SJSA1 (cell line): ENCODE measurements around the gene TMEM203. TPM values are rescaled to one million over a fixed set of nuclear protein-coding genes. Genes with fewer than 3 reads are reported as not detected.

Experiments used
- DNase-seq, 2 experiments: peaks; one replicate each; pipeline ENCODE4 v3.0.0-alpha.2; 2015 to 2020; ENCODE audit warnings: low spot score in 2 of 2, low read depth in 1 of 2
- H3K27ac ChIP-seq: fragments of 250-450 bp; sonication (Bioruptor Pico); 2 replicates; pipeline ENCODE4 v1.5.1; 2020; ENCODE audit warnings: mild to moderate bottlenecking, moderate library complexity
- H3K27me3 ChIP-seq: fragments of 250-450 bp; sonication (Bioruptor Pico); replicated peaks from 2 replicates; pipeline ENCODE4 v1.5.1; 2020; ENCODE audit warnings: mild to moderate bottlenecking, moderate library complexity
- H3K36me3 ChIP-seq: fragments of 250-450 bp; sonication (Bioruptor Pico); 2 replicates; pipeline ENCODE4 v1.5.1; 2020; ENCODE audit warnings: mild to moderate bottlenecking
- H3K4me1 ChIP-seq: fragments of 250-450 bp; sonication (Bioruptor Pico); replicated peaks from 2 replicates; pipeline ENCODE4 v1.6.1; 2021; ENCODE audit warnings: mild to moderate bottlenecking
- H3K4me3 ChIP-seq: fragments of 250-450 bp; sonication (Bioruptor Pico); 2 replicates; pipeline ENCODE4 v1.5.1; 2020; ENCODE audit warnings: mild to moderate bottlenecking
- H3K9me3 ChIP-seq: fragments of 250-450 bp; sonication (Bioruptor Pico); replicated peaks from 2 replicates; pipeline ENCODE4 v1.5.1; 2020; ENCODE audit warnings: mild to moderate bottlenecking
- total RNA-seq: library from RNA; depleted of rRNA; stranded (reverse); fragments of >200 nt; shearing (Covaris generic); gene quantifications from 2 replicates; pipeline ENCODE4 v1.2.3, GENCODE V29; 2014

The TMEM203 gene
- total RNA-seq, 1 experiment from 2014 or later = 44.5 TPM

DNA sequence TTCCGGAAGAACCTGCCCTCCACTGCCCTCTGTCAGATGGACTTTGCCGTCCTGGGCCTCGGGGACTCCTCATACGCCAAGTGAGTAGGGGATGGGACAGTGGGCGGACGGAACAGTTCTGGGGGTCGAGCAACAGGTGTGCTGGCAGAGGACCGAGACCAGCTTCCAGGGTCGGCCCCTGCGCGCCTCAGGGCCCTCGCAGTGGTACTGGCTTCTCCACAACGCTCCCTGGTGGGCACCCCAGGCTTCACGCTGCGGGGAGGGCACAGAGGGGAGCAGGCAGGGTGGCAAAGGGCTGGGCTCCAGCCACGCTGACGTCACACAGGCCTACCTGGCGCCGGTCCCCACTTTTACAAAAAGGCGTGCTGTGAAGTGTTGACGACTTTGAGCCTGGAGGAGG lies 7.1 kb upstream of the TMEM203 start:
- DNase-seq = no peak

DNA sequence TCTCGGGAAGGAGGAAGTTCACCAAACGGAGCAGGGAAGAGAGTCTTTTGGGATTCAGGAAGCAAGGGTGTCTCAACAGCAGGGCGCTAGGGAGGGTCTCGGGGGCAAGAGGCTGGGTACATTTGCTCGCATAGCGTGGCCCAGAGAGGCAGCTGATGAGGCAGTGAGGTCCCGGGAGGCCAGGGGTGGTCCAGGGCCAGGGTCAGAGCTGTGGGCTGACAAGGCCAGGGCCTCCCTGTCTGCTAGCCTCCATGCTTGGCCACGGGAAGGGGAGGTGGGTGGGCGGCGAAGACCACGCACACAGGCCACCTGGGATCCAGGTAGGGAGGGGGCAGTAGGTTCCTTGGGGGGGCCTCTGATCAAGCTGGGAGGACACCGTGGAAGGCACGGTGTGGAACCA lies 6.1 kb upstream of the TMEM203 start:
- Histone ChIP-seq H3K27me3 (no peaks in the 10 kb centered on the region), H3K27ac (no peak overlapping the region), H3K9me3 (no peaks in the 10 kb centered on the region), H3K4me1 (peaks cover 4% of the 10 kb centered on the region), H3K36me3 (peaks cover 61% of the 10 kb centered on the region), H3K4me3 (no peak overlapping the region)
- DNase-seq = no peak

More for the DNA sequence above, 7.1 kb upstream of the TMEM203 start:
- H3K27me3 ChIP-seq = no peaks in the 10 kb centered on the region
- no peaks in the 10 kb centered on the region for H3K4me1 ChIP-seq
- H3K27ac ChIP-seq = no peak overlapping the region
- no peaks in the 10 kb centered on the region for H3K9me3 ChIP-seq
- no peak overlapping the region for H3K4me3 ChIP-seq
- H3K36me3 ChIP-seq = peaks cover 55% of the 10 kb centered on the region

DNA sequence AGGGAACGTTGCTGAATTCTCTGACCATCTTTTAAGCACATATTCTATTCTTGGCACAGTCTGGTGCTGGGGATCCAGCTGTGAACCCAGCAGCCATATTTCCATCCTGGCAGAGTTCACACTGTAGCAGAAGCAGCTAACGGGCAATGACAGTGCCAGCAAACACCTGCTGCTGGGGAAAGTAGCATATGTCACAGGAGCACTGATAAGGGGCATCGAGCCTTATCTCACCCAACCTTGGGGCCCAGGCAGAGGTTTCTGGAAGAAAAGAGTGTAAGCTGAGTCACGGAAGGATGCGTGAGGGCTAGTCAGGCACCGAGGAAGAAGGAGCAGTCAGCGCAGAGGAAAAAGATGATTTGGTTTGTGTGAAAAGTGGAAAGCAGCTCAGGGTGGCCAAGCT lies 1.2 kb upstream of the TMEM203 start:
- H3K27me3 ChIP-seq = no peaks in the 10 kb centered on the region
- no peak overlapping the region for H3K27ac ChIP-seq
- peaks cover 43% of the 10 kb centered on the region for H3K36me3 ChIP-seq
- DNase-seq = no peak
- peak overlapping the region; percentile 88 for H3K4me3 ChIP-seq
- H3K4me1 ChIP-seq = peaks cover 19% of the 10 kb centered on the region
- H3K9me3 ChIP-seq = no peaks in the 10 kb centered on the region

DNA sequence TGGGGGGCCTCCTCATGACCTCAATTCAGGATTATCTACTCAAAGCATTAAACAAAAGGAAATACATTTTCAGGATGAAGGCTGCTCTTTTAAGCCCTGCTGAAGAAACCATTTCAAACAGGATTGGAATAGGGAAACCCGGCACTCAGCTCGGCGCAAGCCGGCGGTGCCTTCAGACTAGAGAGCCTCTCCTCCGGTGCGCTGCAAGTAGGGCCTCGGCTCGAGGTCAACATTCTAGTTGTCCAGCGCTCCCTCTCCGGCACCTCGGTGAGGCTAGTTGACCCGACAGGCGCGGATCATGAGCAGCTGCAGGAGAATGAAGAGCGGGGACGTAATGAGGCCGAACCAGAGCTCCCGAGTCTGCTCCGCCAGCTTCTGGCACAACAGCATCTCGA lies 720 bp downstream of the TMEM203 start:
- Histone ChIP-seq H3K4me3 (peak overlapping the region; percentile 88), H3K4me1 (peaks cover 20% of the 10 kb centered on the region), H3K9me3 (no peaks in the 10 kb centered on the region), H3K27ac (no peak overlapping the region), H3K36me3 (peaks cover 40% of the 10 kb centered on the region), H3K27me3 (no peaks in the 10 kb centered on the region)
- DNase-seq = no peak

DNA sequence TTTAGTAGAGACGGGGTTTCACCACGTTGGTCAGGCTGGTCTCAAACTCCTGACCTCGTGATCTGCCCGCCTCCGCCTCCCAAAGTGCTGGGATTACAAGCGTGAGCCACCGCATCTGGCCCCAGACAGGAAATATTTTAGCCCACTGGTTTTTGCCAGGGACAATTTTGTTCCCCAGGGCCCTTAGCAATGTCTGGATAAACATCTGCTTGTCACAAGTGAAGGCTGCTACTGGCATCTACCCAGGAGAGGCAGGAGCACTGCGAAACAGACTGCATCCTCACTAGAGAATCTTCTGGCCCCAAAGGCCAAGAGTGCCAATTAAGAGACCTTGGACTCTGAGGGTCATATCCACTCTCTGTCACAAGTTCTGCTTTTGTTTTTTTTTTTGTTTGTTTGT lies 2.5 kb downstream of the TMEM203 start:
- Histone ChIP-seq H3K36me3 (peaks cover 30% of the 10 kb centered on the region), H3K4me1 (peaks cover 27% of the 10 kb centered on the region), H3K4me3 (no peak overlapping the region), H3K27me3 (no peaks in the 10 kb centered on the region), H3K9me3 (no peaks in the 10 kb centered on the region), H3K27ac (no peak overlapping the region)
- DNase-seq = no peak

DNA sequence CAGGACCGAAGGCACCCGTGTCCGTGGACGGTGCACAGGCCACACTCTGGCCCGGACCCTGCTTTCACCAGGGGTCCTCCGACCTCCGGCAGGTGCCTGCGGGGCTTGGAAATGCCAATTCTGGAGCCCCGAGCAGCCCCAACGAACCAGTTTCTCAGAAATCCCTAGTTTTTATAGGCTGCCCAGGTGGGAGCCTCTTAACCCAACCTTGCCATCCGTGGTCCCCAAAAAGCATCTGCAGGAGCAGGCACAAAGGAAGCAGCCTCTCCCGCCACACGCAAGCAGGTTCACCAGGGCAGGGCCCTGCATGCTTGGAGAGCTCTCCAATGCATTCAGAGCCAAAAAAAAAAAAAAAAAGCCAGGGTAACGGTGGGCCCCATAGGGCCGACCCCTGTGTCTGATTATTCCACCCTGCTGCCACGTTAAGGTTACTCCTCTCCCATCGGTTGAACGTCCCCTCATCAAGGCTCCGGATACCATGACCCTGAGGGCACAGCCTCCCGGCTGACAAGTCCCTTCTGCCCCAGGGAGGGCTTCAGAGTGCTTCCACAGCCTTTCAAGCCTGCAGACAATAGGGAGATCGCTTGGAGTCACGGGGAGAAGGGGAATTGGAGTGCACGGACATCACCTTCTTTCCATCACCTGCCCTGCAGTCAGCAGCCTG lies 4.1 kb downstream of the TMEM203 start:
- no peak overlapping the region for H3K27ac ChIP-seq

DNA sequence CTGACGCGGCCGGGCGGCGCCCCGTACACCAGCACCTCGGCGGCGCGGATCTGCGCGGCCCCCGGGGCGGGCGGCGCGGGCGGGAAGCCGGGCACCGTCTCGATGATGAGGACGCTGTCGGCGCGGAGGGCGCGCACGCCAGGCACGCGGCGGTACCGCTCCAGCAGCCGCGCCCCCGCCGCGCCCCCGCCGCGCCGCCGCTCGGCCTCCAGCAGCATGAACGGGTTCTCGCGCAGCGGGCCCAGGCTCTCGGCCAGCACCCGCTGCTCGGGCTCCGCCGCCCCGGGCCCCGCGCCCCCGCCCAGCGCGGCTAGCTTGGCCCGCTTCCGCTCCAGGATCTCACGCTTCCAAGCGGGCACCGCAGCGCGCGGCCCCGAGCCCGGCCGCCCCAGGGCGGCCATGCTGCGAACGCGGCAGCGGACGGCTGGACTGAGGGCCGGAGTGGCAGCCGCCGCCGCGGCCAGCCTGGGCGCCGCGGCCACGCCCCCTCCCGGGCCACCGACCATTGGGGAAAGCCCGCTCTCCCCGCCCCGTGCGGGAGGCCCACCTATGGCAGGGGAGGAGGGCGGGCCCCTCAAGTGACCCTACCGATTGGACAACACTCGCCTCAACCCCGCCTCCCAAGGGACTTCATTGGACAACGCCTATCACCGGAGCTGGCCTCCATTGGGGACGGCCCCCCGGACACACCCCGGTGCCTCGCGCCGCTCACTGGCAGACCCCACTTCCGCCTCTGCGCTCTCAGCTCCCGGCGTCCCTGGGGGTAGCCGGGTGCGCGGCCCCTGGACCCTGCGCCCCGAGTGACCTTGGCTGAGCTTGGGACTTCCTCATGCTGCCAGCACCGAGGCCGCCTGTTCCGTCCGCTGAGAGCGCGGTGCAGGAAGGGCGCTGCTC lies 4.9 kb downstream of the TMEM203 start, which contains the start of gene TPRN:
Gene TPRN (minus strand): TSS at position 431 of the 894 bp plus-strand sequence. CDS start 30 bp downstream, at position 401.
- Histone ChIP-seq H3K27me3 (no peaks in the 10 kb centered on the region), H3K36me3 (peaks cover 14% of the 10 kb centered on the region; the same call in 1 of the 2 replicates), H3K4me3 (peak within 1 kb of the TSS; percentile 77), H3K4me1 (peaks cover 19% of the 10 kb centered on the region), H3K9me3 (no peaks in the 10 kb centered on the region), H3K27ac (no peak within 1 kb of the TSS)
- peak; percentile 98 to 99 for DNase-seq

More for the DNA sequence above, 4.1 kb downstream of the TMEM203 start:
- no peak for DNase-seq
- Histone ChIP-seq H3K4me3 (peak overlapping the region; percentile 77), H3K36me3 (peaks cover 16% of the 10 kb centered on the region; the same call in 1 of the 2 replicates), H3K4me1 (peaks cover 21% of the 10 kb centered on the region), H3K27me3 (no peaks in the 10 kb centered on the region), H3K9me3 (no peaks in the 10 kb centered on the region)

DNA sequence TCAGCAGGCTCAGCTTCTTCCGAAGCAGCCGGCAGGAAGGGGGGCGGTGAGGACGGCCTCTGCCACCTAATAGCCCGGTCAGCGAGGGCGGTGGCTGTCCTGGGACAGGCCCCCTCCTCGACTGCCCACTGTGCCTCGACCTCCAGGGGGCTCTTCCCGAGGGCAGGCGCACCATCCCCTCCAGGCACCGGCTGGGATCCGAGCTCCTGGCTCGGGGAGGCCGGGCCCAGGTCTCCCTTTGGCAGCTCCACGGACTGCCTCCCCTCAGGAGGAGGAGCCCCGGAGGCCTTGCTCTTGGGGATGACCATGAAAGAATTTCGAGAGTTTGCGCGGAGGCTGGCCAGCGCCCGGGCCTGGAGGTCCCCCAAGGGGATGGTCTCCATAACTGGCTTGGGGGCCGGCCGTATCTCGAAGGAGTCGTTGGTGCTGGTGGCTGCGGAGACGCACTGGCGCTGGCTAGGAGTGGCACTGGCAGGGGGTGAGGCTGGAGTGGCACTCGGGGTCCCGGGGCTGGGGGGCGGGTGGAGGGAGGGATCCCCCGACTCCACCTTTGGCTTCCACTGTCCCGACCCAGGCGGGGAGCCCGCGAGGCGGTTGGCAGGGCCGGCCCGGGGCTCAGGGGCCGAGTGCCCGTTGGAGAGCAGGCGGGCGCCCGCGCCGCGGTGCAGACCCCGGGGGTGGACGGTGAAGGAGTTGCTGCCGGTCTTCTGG lies 5.9 kb downstream of the TMEM203 start:
- H3K4me3 ChIP-seq = peak overlapping the region; percentile 77
- H3K9me3 ChIP-seq = no peaks in the 10 kb centered on the region
- DNase-seq = no peak
- peaks cover 15% of the 10 kb centered on the region for H3K4me1 ChIP-seq
- no peaks in the 10 kb centered on the region for H3K27me3 ChIP-seq
- no peak overlapping the region for H3K27ac ChIP-seq
- H3K36me3 ChIP-seq = peaks cover 6% of the 10 kb centered on the region; the same call in 1 of the 2 replicates

DNA sequence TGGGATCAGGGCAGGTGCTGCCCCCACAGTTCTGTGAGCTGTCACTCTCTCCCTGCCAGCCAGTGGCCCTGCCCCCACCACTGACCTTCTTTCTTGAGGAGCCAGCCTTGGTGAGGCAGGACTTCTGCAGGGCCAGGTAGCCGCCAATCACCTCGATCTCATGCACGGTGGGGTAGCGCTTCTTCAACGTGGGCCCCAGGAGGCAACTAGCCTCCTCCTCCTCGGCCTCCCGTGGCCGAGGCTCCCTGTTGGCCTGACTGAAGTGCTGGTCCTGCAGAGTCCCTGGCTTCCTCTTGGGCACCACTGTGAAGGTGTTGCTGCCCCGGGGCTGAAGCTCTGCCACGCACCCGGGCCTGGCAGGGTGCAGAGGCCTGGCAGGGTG lies 6.6 kb downstream of the TMEM203 start:
- H3K9me3 ChIP-seq = no peaks in the 10 kb centered on the region
- no peaks in the 10 kb centered on the region for H3K27me3 ChIP-seq
- H3K4me1 ChIP-seq = peaks cover 8% of the 10 kb centered on the region
- no peak for DNase-seq
- H3K4me3 ChIP-seq = no peak overlapping the region
- H3K36me3 ChIP-seq = peaks cover under 1% of the 10 kb centered on the region; the same call in 1 of the 2 replicates
- H3K27ac ChIP-seq = no peak overlapping the region

DNA sequence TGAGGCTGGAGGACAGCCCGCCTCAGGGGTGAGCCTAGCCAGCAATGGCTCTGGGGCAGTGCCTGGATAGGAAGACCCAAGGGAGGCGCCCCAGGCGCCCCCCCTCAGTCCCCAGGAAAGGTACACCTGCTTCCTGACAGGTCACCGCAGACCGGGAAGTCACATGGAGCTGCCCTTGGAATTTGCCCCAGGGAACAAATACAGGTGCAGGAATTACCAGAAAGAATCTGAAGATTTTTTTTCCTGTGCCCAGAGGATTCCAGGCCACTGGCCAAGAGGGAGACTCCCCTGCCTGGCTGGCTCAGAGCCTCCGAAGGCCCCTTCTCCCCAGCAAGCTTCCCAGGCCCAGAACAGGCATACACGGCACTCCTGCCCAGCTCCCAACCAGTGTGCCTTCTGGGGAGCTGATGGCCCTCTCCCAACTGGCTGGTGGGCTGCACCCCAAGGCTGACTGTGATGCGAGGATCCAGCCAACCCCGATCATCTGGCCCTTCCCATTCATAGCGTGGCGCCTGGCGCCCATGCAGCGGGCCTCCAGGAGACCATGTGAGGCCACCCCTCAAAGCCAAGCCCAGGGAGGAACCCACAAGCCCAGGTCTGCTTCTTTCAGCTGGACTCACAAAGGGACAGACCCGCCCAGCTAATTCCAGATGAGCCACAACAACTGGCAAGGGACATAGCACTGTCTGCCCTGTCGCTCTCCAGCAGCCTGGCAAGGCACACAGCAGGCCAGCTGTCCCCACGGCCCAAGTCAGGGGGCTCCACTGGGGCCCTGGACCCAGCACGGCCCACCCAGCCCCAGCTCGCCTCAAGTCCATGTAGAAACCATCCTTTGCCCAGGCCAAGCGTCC lies 7.2 kb downstream of the TMEM203 start:
- DNase-seq = no peak
- Histone ChIP-seq H3K27ac (no peak overlapping the region), H3K36me3 (no peaks in the 10 kb centered on the region; the same call in 1 of the 2 replicates), H3K27me3 (no peaks in the 10 kb centered on the region), H3K4me3 (no peak overlapping the region), H3K9me3 (no peaks in the 10 kb centered on the region), H3K4me1 (peaks cover 8% of the 10 kb centered on the region)

DNA sequence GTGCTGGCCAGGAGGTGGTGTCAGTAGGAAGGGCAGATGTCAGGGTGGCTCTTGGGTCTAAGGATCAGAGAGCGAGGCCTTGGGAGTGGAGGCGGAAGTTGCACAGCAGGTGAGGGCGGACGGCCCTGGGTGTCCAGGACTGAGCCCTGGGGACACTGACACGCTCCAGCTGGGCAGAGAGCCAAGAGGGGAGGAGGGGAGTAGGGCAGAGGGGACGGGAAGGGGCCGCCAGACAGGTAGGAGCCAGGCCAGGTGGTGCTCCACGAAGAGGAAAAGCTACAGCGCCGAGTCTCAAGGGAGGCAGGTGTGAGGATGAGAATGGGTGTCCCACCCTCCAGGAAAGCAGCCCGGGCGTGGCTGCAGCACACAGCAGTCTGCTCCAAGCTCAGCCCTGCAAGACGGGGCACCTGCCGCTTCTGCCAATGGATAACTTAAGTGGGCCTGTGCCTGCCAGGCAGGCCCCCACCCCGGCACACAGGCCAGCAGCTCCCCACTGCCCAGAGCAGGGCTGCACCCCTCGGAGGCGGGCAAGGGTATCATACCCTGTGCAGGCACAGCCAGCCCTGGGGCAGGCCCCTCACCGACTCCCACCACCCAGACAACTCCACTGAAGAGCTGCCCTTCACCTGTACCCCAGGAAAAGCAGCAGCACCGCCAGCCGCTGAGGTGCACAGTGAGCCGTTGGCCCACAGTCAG lies 9.8 kb downstream of the TMEM203 start:
- Histone ChIP-seq H3K27ac (no peak overlapping the region), H3K27me3 (no peaks in the 10 kb centered on the region), H3K4me3 (no peak overlapping the region), H3K36me3 (peaks cover 18% of the 10 kb centered on the region), H3K9me3 (no peaks in the 10 kb centered on the region), H3K4me1 (peaks cover 8% of the 10 kb centered on the region; the same call in 1 of the 2 replicates)
- no peak for DNase-seq

DNA sequence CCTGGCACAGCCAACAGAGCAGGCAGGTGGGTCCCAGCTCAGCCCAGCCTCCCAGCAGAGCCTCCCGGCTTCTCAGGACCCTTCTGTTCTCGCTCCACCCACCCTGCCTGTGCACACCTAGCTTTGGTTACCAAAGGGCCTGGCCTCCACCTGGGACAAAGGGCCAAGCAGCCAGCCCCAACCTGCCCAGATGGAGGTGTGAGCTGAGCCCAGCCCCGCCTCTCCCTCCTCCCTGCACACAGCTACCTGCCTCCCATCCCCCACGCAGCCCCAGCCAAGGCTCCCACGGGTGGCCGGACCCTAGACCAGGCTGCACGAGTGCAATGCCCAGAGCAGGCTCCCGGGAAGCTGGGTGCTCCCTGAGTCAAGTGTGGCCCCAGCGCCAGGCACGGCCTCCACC lies 10.5 kb downstream of the TMEM203 start:
- Histone ChIP-seq H3K9me3 (no peaks in the 10 kb centered on the region), H3K4me3 (no peak overlapping the region), H3K27me3 (no peaks in the 10 kb centered on the region), H3K27ac (no peak overlapping the region), H3K36me3 (peaks cover 25% of the 10 kb centered on the region), H3K4me1 (peaks cover 11% of the 10 kb centered on the region)
- no peak for DNase-seq
